ENCODE measurements around the gene MANBA. TPM values are rescaled to one million over a fixed set of nuclear protein-coding genes. Genes with fewer than 3 reads are reported as not detected.

Gene MANBA
- total RNA-seq (2022; extraction: Qiagen RNA extraction), result 14.6 to 16.8 TPM (median 15.1 TPM) in 5 replicates

DNA sequence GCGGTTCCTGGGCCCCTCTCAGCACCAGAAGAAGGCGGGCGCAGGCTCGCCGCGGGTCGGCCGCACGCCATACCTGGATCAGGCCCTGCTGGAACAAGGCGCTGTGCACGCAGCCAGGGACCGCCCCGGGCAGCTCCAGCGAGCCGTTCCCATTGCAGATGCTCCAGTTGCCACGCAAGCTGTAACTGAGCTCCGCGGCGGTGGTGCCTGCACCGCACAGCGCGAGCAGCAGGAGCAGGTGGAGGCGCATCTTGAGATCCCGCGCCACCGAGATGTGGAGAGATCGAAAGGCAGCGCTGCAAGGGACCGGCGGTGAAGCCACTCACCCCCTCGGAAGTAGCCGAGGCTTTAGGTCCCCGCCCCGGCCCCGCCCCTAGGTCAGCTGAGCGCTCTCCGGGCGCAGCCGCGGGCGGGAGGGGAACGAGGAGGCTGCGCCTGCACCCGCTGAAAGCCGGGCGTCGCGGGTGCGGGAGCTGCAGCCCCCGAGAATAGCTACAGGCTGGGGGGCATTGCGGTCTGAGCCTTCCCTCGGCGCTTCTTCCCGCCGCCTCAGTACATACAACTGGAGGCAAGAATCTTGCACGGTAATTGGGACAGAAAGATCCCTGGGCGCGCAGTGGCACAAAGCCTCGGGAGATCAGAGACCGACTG lies at the start of gene MANBA:
MANBA (minus strand) TSS at position 324 of the 651 bp plus-strand sequence; CDS start at position 250, 74 bp downstream.

Other genes starting within 250 kb of the MANBA start
- 221 to 233 TPM (median 225 TPM) in 5 replicates for gene UBE2D3, start 66.6 kb upstream of the MANBA start, total RNA-seq (2022; extraction: Qiagen RNA extraction)
- gene CISD2, start 108.0 kb upstream of the MANBA start, total RNA-seq (2022; extraction: Qiagen RNA extraction), result 38.1 to 40.9 TPM (median 39.7 TPM) in 5 replicates